Gastroesophageal sphincter (tissue), 3 donors: Measurements from ENCODE around the gene SMAD1.

ENCODE experiments used
- CTCF ChIP-seq, 4 experiments: fragments of 200-600 bp in 2 of 4; fragments of 450-650 bp in 2 of 4; sonication (generic) in 1 of 4; IDR thresholded peaks; one replicate each; pipeline ENCODE4 v1.5.1; 2017 to 2019; ENCODE audit warnings: antibody characterized with exemption in 4 of 4, mild to moderate bottlenecking in 2 of 4, moderate library complexity in 2 of 4
- EP300 ChIP-seq: sonication (generic); formaldehyde crosslinking; IDR thresholded peaks from one replicate; pipeline ENCODE4 v1.6.1; 2017; ENCODE audit warnings: antibody characterized with exemption, mild to moderate bottlenecking

DNA sequence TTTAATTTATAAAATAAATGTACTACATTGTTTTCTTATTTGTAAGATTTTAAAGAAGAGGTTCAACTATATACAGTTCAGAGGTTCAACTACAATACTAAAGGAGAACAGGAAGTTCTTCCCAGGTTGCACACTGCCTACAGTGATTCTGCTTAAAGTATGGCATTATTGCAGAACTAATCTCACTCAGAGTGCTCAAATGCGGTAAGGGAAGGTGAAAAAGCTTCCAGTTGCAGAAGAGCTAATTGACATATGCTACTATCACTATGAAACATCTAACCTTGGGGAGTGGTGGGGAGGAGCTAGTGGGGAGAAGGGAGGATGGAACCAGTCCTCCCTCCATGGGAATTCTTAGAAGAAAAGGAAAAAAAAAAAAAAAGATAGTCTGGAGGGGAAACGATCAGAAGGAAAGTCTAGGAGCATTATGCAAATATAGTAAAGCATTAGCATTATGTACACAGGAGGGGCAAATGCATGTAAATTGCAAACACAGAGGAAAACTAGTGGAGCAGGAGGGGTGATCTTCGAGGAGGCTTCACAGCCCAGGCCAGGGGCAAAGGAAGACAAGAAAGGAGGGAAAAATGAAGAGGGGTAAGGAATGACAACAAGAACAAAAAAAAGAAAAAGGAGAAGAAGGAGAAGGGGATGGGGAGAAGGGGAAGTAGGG lies 105.6 kb downstream of the SMAD1 start:
- TF ChIP-seq CTCF (IDR thresholded peaks at IDR 0.05) (no peak), EP300 (no peak)
